Urothelium cell line (cell line): Measurements from ENCODE around the gene SLC15A1.
"Not testable (repeated sequence)": the region's sequence is repeated elsewhere in the genome, so short reads cannot be mapped to it uniquely, and the experiment has no call there.

Experiments used
- DNase-seq: peaks from one replicate; pipeline ENCODE4 v3.0.0; 2011; ENCODE audit warnings: low spot score, mixed read lengths
- FAIRE-seq: peaks from 2 replicates; lab custom pipeline; 2011; peaks lifted over from hg19 to GRCh38; lab: Jason Lieb, UNC

SLC15A1 gene

GRCh38 chr13:98755116-98755515 is 2.6 kb upstream of the SLC15A1 start:
- FAIRE-seq (no peak), DNase-seq (no peak)

GRCh38 chr13:98754468-98754867 is 2.0 kb upstream of the SLC15A1 start:
- FAIRE-seq, DNase-seq: not testable (repeated sequence)

GRCh38 chr13:98751861-98752466 is 508 bp downstream of the SLC15A1 start:
- FAIRE-seq (no peak), DNase-seq (no peak)

GRCh38 chr13:98751367-98751782 is 1.1 kb downstream of the SLC15A1 start:
- DNase-seq, result no peak

GRCh38 chr13:98749501-98749900 is 3.0 kb downstream of the SLC15A1 start:
- FAIRE-seq, result no peak
- DNase-seq, result no peak

More at GRCh38 chr13:98751367-98751782, 1.1 kb downstream of the SLC15A1 start:
- no peak for FAIRE-seq

GRCh38 chr13:98746968-98747367 is 5.5 kb downstream of the SLC15A1 start:
- no peak for FAIRE-seq
- no peak for DNase-seq

- FAIRE-seq, result no peak
These were observed 9.1 kb downstream of the SLC15A1 start for GRCh38 chr13:98743377-98743776.

GRCh38 chr13:98742961-98743360 is 9.5 kb downstream of the SLC15A1 start:
- no peak for DNase-seq
- FAIRE-seq, result no peak

More at GRCh38 chr13:98743377-98743776, 9.1 kb downstream of the SLC15A1 start:
- no peak for DNase-seq

GRCh38 chr13:98741741-98742435 is 10.6 kb downstream of the SLC15A1 start:
- DNase-seq (no peak), FAIRE-seq (no peak)

- FAIRE-seq (no peak), DNase-seq (no peak)
These were observed 12.3 kb downstream of the SLC15A1 start for GRCh38 chr13:98740131-98740530.

GRCh38 chr13:98738993-98739392 is 13.5 kb downstream of the SLC15A1 start:
- FAIRE-seq, result no peak

GRCh38 chr13:98738213-98738612 is 14.3 kb downstream of the SLC15A1 start:
- DNase-seq, result no peak
- no peak for FAIRE-seq

More at GRCh38 chr13:98738993-98739392, 13.5 kb downstream of the SLC15A1 start:
- DNase-seq, result no peak

- FAIRE-seq (no peak), DNase-seq (no peak)
These were observed 20.5 kb downstream of the SLC15A1 start for GRCh38 chr13:98731925-98732324.

- DNase-seq, result no peak
- FAIRE-seq, result no peak
These were observed 21.4 kb downstream of the SLC15A1 start for GRCh38 chr13:98731038-98731437.

GRCh38 chr13:98730441-98730840 is 22.0 kb downstream of the SLC15A1 start:
- FAIRE-seq (no peak), DNase-seq (no peak)

GRCh38 chr13:98729658-98730057 is 22.8 kb downstream of the SLC15A1 start:
- no peak for DNase-seq
- no peak for FAIRE-seq

GRCh38 chr13:98722958-98723357 is 29.5 kb downstream of the SLC15A1 start:
- no peak for FAIRE-seq

GRCh38 chr13:98721825-98722510 is 30.5 kb downstream of the SLC15A1 start:
- FAIRE-seq, result no peak

More at GRCh38 chr13:98722958-98723357, 29.5 kb downstream of the SLC15A1 start:
- DNase-seq, result no peak

GRCh38 chr13:98719527-98720250 is 32.8 kb downstream of the SLC15A1 start:
- FAIRE-seq (no peak), DNase-seq (no peak)

More at GRCh38 chr13:98721825-98722510, 30.5 kb downstream of the SLC15A1 start:
- no peak for DNase-seq

GRCh38 chr13:98717891-98718290 is 34.6 kb downstream of the SLC15A1 start:
- no peak for FAIRE-seq
- DNase-seq, result no peak

- DNase-seq (no peak), FAIRE-seq (no peak)
These were observed 35.2 kb downstream of the SLC15A1 start for GRCh38 chr13:98717256-98717655.
